Suprapubic skin (tissue), 4 donors: Measurements from ENCODE around the gene FANCE. TPM values are rescaled to one million over a fixed set of nuclear protein-coding genes. Genes with fewer than 3 reads are reported as not detected.
"Not testable (repeated sequence)": the region's sequence is repeated elsewhere in the genome, so short reads cannot be mapped to it uniquely, and the experiment has no call there.

Experiments used
- DNase-seq, 2 donors: peaks; one replicate each; pipeline ENCODE4 v3.0.0-alpha.2; 2019; ENCODE audit warnings: low spot score in 2 of 2
- H3K27ac ChIP-seq: fragments of 200-600 bp; sonication (generic); one replicate; pipeline ENCODE4 v1.5.1; 2019
- H3K27me3 ChIP-seq: fragments of 200-600 bp; sonication (generic); one replicate; pipeline ENCODE4 v1.5.1; 2019
- H3K36me3 ChIP-seq: fragments of 200-600 bp; sonication (generic); one replicate; pipeline ENCODE4 v1.5.1; 2019
- H3K4me1 ChIP-seq: fragments of 200-600 bp; sonication (generic); one replicate; pipeline ENCODE4 v1.5.1; 2019
- H3K4me3 ChIP-seq: fragments of 200-600 bp; sonication (generic); one replicate; pipeline ENCODE4 v1.5.1; 2019; ENCODE audit warnings: mild to moderate bottlenecking
- H3K9me3 ChIP-seq: fragments of 200-600 bp; sonication (generic); one replicate; pipeline ENCODE4 v1.5.1; 2019
- CTCF ChIP-seq, 2 donors: fragments of 200-600 bp in 1 of 2; fragments of 450-650 bp in 1 of 2; sonication (generic) in 1 of 2; IDR thresholded peaks; one replicate each; pipeline ENCODE4 v1.5.1; 2016 to 2019; ENCODE audit warnings: antibody characterized with exemption in 2 of 2, mild to moderate bottlenecking in 1 of 2, moderate library complexity in 1 of 2
- EP300 ChIP-seq: sonication (generic); formaldehyde crosslinking; IDR thresholded peaks from one replicate; pipeline ENCODE4 v1.6.1; 2017; ENCODE audit warnings: antibody characterized with exemption
- POLR2A ChIP-seq, 2 donors: fragments of 450-650 bp; IDR thresholded peaks; one replicate each; pipeline ENCODE4 v1.6.1; 2017; ENCODE audit warnings: antibody characterized with exemption in 2 of 2, mild to moderate bottlenecking in 2 of 2, moderate library complexity in 2 of 2
- POLR2AphosphoS5 ChIP-seq, 3 donors: sonication (generic); formaldehyde crosslinking; IDR thresholded peaks; one replicate each; pipeline ENCODE4 v1.6.1; 2017; ENCODE audit warnings: antibody characterized with exemption in 3 of 3
- WGBS: methylation state at CpG from one replicate; pipeline ENCODE4 v1.1.5; 2018; 5-methylcytosine and 5-hydroxymethylcytosine counted together
- total RNA-seq, 4 donors: library from RNA; depleted of rRNA; stranded (reverse); fragments of >200 nt; gene quantifications; one replicate each; pipeline ENCODE4 v1.1.0, GENCODE V29; 2016

The FANCE gene
- total RNA-seq, 4 donors from 2014 or later, result 20.6 to 25.6 (median 21.6) TPM

- H3K36me3 ChIP-seq, result no peaks in the 10 kb centered on the region
- no peak for TF ChIP-seq CTCF (IDR thresholded peaks at IDR 0.05)
- no peak for TF ChIP-seq POLR2A (IDR thresholded peaks at IDR 0.05)
- no peak for TF ChIP-seq EP300
- DNase-seq, result no peak
- H3K9me3 ChIP-seq, result no peaks in the 10 kb centered on the region
- WGBS, result 51% methylated on average over 5 of the region's 5 CpGs
- H3K27ac ChIP-seq, result no peak overlapping the region
- H3K4me3 ChIP-seq, result no peak overlapping the region
- H3K27me3 ChIP-seq, result peaks cover 44% of the 10 kb centered on the region
- H3K4me1 ChIP-seq, result peaks cover 15% of the 10 kb centered on the region
These were observed 56.4 kb downstream of the FANCE start for GRCh38 chr6:35508542-35508941.

- Histone ChIP-seq H3K4me3 (peak overlapping the region; percentile 31), H3K27me3 (peaks cover 30% of the 10 kb centered on the region), H3K4me1 (peaks cover 9% of the 10 kb centered on the region), H3K36me3 (no peaks in the 10 kb centered on the region), H3K27ac (no peak overlapping the region), H3K9me3 (no peaks in the 10 kb centered on the region)
- WGBS, result 83% methylated on average over 7 of the region's 7 CpGs
- DNase-seq, result no peak
- no peak for TF ChIP-seq POLR2AphosphoS5 (IDR thresholded peaks at IDR 0.05)
- no peak for TF ChIP-seq CTCF (IDR thresholded peaks at IDR 0.05)
- no peak for TF ChIP-seq EP300
- TF ChIP-seq POLR2A (IDR thresholded peaks at IDR 0.05), result no peak
These were observed 58.9 kb downstream of the FANCE start for GRCh38 chr6:35510916-35511561.

- Histone ChIP-seq H3K4me1 (peaks cover 8% of the 10 kb centered on the region), H3K4me3 (peak overlapping the region; percentile 31), H3K36me3 (no peaks in the 10 kb centered on the region), H3K27me3 (peaks cover 27% of the 10 kb centered on the region), H3K27ac (no peak overlapping the region), H3K9me3 (no peaks in the 10 kb centered on the region)
- no peak for DNase-seq
- 24% methylated on average over 22 of the region's 32 CpGs for WGBS
- TF ChIP-seq CTCF (IDR thresholded peaks at IDR 0.05), result no peak
These were observed 59.4 kb downstream of the FANCE start for GRCh38 chr6:35511562-35511941.

GRCh38 chr6:35512006-35512405 lies 59.9 kb downstream of the FANCE start:
- no peak for DNase-seq
- 8% methylated on average over 25 of the region's 26 CpGs for WGBS
- Histone ChIP-seq H3K9me3 (no peaks in the 10 kb centered on the region), H3K4me1 (peaks cover 8% of the 10 kb centered on the region), H3K4me3 (peak overlapping the region; percentile 31), H3K36me3 (no peaks in the 10 kb centered on the region), H3K27ac (no peak overlapping the region), H3K27me3 (peaks cover 27% of the 10 kb centered on the region)
- TF ChIP-seq CTCF (IDR thresholded peaks at IDR 0.05), result no peak
- TF ChIP-seq EP300, result no peak
- TF ChIP-seq POLR2AphosphoS5 (IDR thresholded peaks at IDR 0.05), result no peak
- no peak for TF ChIP-seq POLR2A (IDR thresholded peaks at IDR 0.05)

GRCh38 chr6:35512740-35513139 lies 60.6 kb downstream of the FANCE start, which contains the start of gene TULP1:
Gene TULP1 (minus strand): TSS chr6:35512896. CDS start chr6:35512858, 38 bp downstream.
- Histone ChIP-seq H3K27ac (no peak within 1 kb of the TSS), H3K4me3 (peak within 1 kb of the TSS; percentile 31), H3K27me3 (peaks cover 27% of the 10 kb centered on the region), H3K9me3 (no peaks in the 10 kb centered on the region), H3K4me1 (peaks cover 8% of the 10 kb centered on the region), H3K36me3 (no peaks in the 10 kb centered on the region)
- DNase-seq, result no peak
- WGBS, result 92% methylated on average over 9 of the region's 10 CpGs
- TF ChIP-seq EP300, result no peak

- Histone ChIP-seq H3K36me3 (no peaks in the 10 kb centered on the region), H3K27me3 (peaks cover 27% of the 10 kb centered on the region), H3K9me3 (no peaks in the 10 kb centered on the region), H3K4me1 (peaks cover 8% of the 10 kb centered on the region), H3K4me3 (no peak overlapping the region), H3K27ac (no peak overlapping the region)
- WGBS, result 61% methylated on average over 4 of the region's 4 CpGs
- TF ChIP-seq CTCF (IDR thresholded peaks at IDR 0.05), result no peak
- TF ChIP-seq EP300, result no peak
- TF ChIP-seq POLR2A (IDR thresholded peaks at IDR 0.05), result no peak
- no peak for TF ChIP-seq POLR2AphosphoS5 (IDR thresholded peaks at IDR 0.05)
- DNase-seq, result no peak
These were observed 62.4 kb downstream of the FANCE start for GRCh38 chr6:35514587-35514986.

- H3K36me3 ChIP-seq, H3K27ac ChIP-seq, H3K9me3 ChIP-seq, H3K4me3 ChIP-seq, H3K4me1 ChIP-seq, DNase-seq: not testable (repeated sequence)
- H3K27me3 ChIP-seq, result peaks cover 19% of the 10 kb centered on the region
- no CpG with 5 or more reads among the region's 6 CpGs for WGBS
These were observed 63.8 kb downstream of the FANCE start for GRCh38 chr6:35515939-35516338.
